GM13977 (cell line): Measurements from ENCODE around the gene PLCB1.

Source experiments
- DNase-seq: peaks from one replicate; pipeline ENCODE4 v3.0.0; 2012; ENCODE audit warnings: low spot score
- CTCF ChIP-seq: IDR thresholded peaks from 2 replicates; pipeline ENCODE4 v1.5.1; 2012; ENCODE audit warnings: mild to moderate bottlenecking, control low read depth; ENCODE audit not compliant: insufficient read depth; ENCODE audit errors: extremely low read depth, missing control alignments
- in situ Hi-C: fragments of 300-500 bp; cut with MboI; formaldehyde crosslinking; loops from one replicate; pipeline ENCODE4 v1.12.0; 2022; ENCODE audit warnings: low sequenced_read_pairs, low pct_unique_long_range_greater_than_20kb, mixed read lengths, inconsistent platforms; ENCODE audit not compliant: unreplicated experiment

Gene PLCB1

DNA sequence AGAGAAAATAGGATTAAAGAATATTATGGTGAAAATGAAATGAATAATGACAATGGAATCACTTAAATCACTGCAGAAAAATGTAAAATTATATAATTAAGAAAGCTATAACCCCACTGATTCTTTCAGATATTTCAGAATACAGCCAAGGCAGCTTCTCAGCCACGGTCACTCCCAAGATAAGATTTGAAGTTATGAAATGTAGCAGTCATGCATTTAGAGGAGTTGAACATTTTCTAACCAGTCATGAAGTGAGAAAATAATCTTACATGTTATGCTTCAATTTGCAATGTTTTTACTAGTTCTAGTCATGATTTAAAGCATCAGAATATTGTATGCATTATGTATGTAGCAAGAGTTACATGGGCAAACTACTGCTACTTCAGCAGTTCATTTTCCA, 13.3 kb upstream of the PLCB1 start:
- TF ChIP-seq CTCF: no peak
- in situ Hi-C loops: no loop called here
- no peak for DNase-seq

DNA sequence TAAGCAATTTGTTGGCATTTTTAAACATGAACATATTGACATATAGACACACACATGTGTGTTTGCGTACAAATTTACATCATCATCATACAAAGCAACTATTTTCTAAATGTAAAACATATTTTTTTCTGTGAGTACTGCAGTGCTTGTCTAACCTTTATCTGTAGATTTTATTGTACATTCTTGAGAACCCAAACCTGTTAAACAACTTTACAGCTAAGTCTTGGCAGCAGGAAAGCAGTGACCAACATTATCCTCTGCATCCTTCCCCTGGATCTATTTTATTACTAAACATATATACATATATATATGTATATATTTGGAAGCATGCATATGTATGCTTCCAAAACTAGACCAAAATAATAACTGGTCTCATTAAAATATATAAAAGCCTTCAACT, 10.4 kb upstream of the PLCB1 start:
- in situ Hi-C loops: no loop called here
- no peak for DNase-seq
- no peak for TF ChIP-seq CTCF

DNA sequence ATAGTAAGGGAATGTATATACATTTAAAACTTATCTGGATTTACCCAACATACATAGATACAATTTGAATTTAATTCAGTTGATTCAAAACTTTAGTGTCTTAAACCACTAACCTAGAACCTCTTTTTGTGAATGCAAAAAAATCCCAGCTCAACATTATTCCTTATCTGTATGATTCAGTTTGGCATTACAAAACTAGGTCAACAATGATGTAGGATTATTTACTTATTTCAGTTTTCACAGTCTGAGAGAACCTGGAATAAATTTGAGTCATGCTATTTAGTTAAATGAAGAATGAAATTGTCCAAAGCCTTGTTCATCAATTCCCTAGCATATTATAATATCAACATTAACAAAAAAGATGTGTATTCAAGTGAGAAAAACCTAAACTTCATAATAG, 7.4 kb upstream of the PLCB1 start:
- DNase-seq: no peak
- in situ Hi-C loops: no loop called here
- no peak for TF ChIP-seq CTCF

GRCh38 chr20:8126181-8126580, 5.9 kb upstream of the PLCB1 start:
- DNase-seq: no peak
- no peak for TF ChIP-seq CTCF
- in situ Hi-C loops: no loop called here

GRCh38 chr20:8126841-8127378, 5.2 kb upstream of the PLCB1 start:
- no peak for DNase-seq
- no peak for TF ChIP-seq CTCF
- in situ Hi-C loops: no loop called here

GRCh38 chr20:8127553-8128255, 4.4 kb upstream of the PLCB1 start:
- TF ChIP-seq CTCF: no peak
- DNase-seq: peak; percentile 43
- in situ Hi-C loops: no loop called here
